Subcutaneous adipose tissue (tissue), 4 donors: Measurements from ENCODE around the gene PARM1. TPM values are rescaled to one million over a fixed set of nuclear protein-coding genes. Genes with fewer than 3 reads are reported as not detected.

Source experiments
- total RNA-seq, 4 donors: library from RNA; depleted of rRNA; stranded (reverse); fragments of >200 nt; gene quantifications; one replicate each; pipeline ENCODE4 v1.1.0, GENCODE V29; 2016
- TF ChIP-seq, protein P1 (sequence below): fragments of 450-650 bp; IDR thresholded peaks from one replicate; pipeline ENCODE4 v1.5.1; 2016; ENCODE audit warnings: low read depth, mild to moderate bottlenecking, control low read depth, antibody characterized with exemption, moderate library complexity

Gene PARM1, protein sequence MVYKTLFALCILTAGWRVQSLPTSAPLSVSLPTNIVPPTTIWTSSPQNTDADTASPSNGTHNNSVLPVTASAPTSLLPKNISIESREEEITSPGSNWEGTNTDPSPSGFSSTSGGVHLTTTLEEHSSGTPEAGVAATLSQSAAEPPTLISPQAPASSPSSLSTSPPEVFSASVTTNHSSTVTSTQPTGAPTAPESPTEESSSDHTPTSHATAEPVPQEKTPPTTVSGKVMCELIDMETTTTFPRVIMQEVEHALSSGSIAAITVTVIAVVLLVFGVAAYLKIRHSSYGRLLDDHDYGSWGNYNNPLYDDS
- total RNA-seq: 10 to 100 TPM; 10.5 to 62.3 (median 50.4) TPM

GRCh38 chr4:74932832-74933561, at the start of gene PARM1:
Gene PARM1, plus strand, starts transcription at chr4:74933116. Its CDS starts 212 bp downstream, at chr4:74933328.
- TF ChIP-seq, protein P1, sequence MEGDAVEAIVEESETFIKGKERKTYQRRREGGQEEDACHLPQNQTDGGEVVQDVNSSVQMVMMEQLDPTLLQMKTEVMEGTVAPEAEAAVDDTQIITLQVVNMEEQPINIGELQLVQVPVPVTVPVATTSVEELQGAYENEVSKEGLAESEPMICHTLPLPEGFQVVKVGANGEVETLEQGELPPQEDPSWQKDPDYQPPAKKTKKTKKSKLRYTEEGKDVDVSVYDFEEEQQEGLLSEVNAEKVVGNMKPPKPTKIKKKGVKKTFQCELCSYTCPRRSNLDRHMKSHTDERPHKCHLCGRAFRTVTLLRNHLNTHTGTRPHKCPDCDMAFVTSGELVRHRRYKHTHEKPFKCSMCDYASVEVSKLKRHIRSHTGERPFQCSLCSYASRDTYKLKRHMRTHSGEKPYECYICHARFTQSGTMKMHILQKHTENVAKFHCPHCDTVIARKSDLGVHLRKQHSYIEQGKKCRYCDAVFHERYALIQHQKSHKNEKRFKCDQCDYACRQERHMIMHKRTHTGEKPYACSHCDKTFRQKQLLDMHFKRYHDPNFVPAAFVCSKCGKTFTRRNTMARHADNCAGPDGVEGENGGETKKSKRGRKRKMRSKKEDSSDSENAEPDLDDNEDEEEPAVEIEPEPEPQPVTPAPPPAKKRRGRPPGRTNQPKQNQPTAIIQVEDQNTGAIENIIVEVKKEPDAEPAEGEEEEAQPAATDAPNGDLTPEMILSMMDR: no peak

DNA sequence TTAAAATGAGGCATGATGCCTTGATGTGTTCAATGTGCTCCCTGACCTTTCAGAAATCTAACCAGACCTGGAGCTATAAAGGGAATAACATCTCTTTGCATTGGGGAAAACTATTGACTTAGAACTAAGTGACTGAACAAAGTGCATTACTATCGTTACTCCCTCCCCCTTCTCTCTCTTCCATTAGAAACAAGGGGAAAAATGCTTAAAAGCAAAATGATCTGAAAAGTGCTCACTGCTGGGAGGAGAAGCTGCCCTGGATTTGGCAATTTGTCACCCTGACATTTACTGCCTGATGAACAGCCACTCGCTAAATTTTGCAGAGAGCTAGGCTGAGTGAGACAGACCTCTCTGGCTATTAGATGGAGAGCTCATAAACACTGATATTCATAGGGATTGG, 48.6 kb upstream of the PARM1 start:
- TF ChIP-seq, protein P1: no peak

GRCh38 chr4:74886484-74886883, 46.4 kb upstream of the PARM1 start:
- TF ChIP-seq, protein P1: no peak

- TF ChIP-seq, protein P1: no peak
Observed at GRCh38 chr4:74890341-74890740, 42.6 kb upstream of the PARM1 start.

DNA sequence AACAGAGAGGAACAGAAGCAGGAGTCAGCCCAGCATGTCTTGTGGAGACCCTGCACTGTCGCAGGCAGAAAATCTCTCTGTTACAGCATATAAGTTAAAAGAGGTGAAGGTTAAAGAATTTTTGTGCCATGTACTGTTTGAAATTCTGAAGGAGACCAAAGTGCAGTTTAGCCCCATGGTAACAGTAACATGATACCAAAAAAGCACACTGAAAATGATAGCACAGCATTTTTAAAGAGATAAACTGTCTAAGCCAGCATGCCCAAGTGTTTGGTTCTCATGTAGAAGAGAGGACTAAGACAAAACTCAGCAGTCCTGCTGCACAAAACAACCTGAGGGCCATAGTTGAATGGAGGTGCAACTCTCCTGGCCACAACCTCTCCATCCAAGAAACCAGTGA, 41.9 kb upstream of the PARM1 start:
- TF ChIP-seq, protein P1: no peak

GRCh38 chr4:74893171-74893570, 39.7 kb upstream of the PARM1 start:
- TF ChIP-seq, protein P1: no peak

- TF ChIP-seq, protein P1: no peak
Observed at GRCh38 chr4:74896595-74896994, 36.3 kb upstream of the PARM1 start.
